Retinal pigment epithelial cell (primary cell): ENCODE results near the gene INPP4A.

Experiments used
- DNase-seq: peaks from one replicate; pipeline ENCODE4 v3.0.0-alpha.2; 2010; ENCODE audit warnings: low read depth
- H3K4me3 ChIP-seq: 2 replicates; pipeline ENCODE4 v1.5.1; 2011; ENCODE audit warnings: mild to moderate bottlenecking, low read length, control low read depth, moderate library complexity
- CTCF ChIP-seq: conservative IDR thresholded peaks from 2 replicates; pipeline ENCODE4 v1.5.1; 2011; ENCODE audit warnings: low read depth, low read length, control low read depth, inconsistent platforms

Gene INPP4A

GRCh38 chr2:98554116-98554861 lies 109.6 kb downstream of the INPP4A start:
- no peak overlapping the region for H3K4me3 ChIP-seq
- no peak for DNase-seq
- TF ChIP-seq CTCF, result no peak

- DNase-seq, result no peak
- no peak overlapping the region for H3K4me3 ChIP-seq
- no peak for TF ChIP-seq CTCF
Measured at GRCh38 chr2:98555696-98556095, 111.0 kb downstream of the INPP4A start.

GRCh38 chr2:98556344-98557033 lies 111.8 kb downstream of the INPP4A start:
- TF ChIP-seq CTCF, result no peak
- DNase-seq, result no peak

GRCh38 chr2:98558852-98559530 lies 114.3 kb downstream of the INPP4A start:
- H3K4me3 ChIP-seq, result no peak overlapping the region
- DNase-seq, result no peak
- no peak for TF ChIP-seq CTCF

More at GRCh38 chr2:98556344-98557033, 111.8 kb downstream of the INPP4A start:
- no peak overlapping the region for H3K4me3 ChIP-seq

- H3K4me3 ChIP-seq, result no peak overlapping the region
- no peak for TF ChIP-seq CTCF
- DNase-seq, result no peak
Measured at GRCh38 chr2:98559581-98559980, 114.9 kb downstream of the INPP4A start.

GRCh38 chr2:98560256-98560771 lies 115.7 kb downstream of the INPP4A start:
- no peak for TF ChIP-seq CTCF
- DNase-seq, result peak; percentile 84
- no peak overlapping the region for H3K4me3 ChIP-seq
